ENCODE results near the gene LARGE1.

Gene LARGE1

GRCh38 chr22:33270596-33270995 lies 649.7 kb downstream of the LARGE1 start:
- no peak for DNase-seq

- no peak for DNase-seq
These were observed 658.6 kb downstream of the LARGE1 start for GRCh38 chr22:33261699-33262098.

DNA sequence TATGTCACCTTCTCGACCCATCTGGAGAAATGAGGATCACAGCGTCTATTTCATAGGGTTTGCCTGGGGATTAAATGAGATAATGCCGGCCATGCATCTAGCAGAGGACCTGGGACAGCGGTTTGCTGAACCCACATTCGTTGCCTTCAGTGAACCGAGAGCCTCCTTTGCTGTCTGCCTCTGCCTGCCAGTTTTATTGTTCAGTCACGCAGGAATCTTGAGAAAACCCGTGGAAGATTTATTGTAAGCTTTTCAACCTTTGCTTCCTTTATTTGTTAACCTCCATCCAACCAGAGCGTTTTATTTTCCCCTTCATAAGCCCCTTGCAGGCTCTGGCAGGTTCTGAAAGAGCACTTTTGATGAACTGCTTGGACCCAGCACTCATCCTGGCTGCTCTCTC lies 659.8 kb downstream of the LARGE1 start:
- DNase-seq, result no peak

GRCh38 chr22:33255791-33256190 lies 664.5 kb downstream of the LARGE1 start:
- DNase-seq, result no peak

DNA sequence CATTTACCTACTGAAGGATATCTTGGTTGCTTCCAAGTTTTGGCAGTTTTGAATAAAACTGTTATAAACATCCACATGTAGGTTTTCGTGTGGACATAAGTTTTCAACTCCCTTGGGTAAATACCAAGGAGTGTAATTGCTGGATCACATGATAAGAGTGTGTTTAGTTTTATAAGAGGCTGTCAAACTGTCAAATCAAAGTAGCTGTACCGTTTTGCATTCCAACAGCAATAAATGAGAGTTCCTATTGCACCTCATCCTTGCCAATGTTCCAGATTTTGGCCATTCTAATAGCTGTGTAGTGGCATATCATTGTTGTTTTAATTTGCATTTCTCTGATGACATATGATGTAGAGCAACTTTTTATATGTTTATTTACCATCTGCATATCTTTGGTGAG lies 671.3 kb downstream of the LARGE1 start:
- no peak for DNase-seq

GRCh38 chr22:33247758-33248157 lies 672.5 kb downstream of the LARGE1 start:
- no peak for DNase-seq

- DNase-seq, result no peak
These were observed 678.2 kb downstream of the LARGE1 start for GRCh38 chr22:33242078-33242477.

- no peak for DNase-seq
These were observed 679.3 kb downstream of the LARGE1 start for GRCh38 chr22:33240888-33241475.

DNA sequence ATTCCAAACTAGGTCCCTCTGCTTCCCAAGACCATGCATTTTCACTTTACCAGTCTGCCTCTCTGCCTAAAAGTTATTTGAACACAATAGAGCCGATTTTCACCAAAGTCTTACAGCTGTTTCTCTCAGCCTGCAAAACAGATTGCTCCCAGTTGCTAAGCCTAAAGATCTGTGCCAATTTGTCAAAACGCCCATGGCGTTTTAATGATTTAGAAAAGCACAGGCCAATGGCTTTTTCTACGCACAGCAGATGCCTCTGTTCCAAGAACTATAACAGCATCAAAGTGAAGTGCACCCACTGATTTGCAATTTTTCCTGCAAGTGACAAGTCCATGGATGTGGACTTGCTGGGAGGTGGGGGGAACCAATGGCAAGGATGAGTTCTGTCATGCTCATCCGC lies 688.2 kb downstream of the LARGE1 start:
- DNase-seq, result no peak

DNA sequence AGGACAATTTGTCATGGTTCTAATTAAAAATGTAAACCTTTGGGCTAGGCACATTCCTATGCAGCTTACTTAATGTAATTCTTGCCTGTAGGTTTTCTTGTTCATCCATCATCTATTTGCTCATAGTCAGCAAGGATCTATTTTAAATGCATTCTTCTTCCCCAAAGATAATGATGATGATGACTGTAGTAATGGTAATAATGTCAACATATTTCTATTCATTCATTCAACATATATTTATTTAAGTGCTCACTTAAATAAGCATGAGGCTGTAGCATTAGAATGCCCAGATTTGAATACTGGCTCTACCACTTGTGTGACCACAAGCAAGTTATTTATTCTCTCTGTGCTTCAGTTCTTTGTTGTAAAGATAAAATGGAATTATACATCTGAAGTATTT lies 692.5 kb downstream of the LARGE1 start:
- DNase-seq, result no peak

DNA sequence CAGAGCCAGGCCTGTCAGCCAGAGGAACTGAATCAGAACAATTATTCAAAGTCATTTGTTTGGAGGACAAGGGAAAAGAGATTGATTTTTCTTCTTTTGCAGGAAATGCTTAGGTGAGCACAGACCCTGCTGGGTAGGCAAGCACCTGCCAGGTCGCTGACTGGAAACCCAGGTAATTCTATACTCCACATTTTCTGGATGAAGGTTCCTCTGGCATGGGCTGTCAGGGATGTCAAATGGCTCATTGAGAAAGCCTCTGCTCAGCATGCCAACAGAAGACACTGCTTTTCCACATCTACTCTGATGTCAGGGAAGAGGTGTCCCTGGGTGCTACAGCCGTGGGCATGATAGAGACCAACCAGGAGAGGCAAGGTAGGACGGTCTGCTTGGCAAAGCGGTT lies 695.4 kb downstream of the LARGE1 start:
- no peak for DNase-seq

Data from DMS 273 treated with DMSO at 0.1 percent for 48 hours (cell line).